GM11168 (cell line): ENCODE results near the gene CYB561D2.

Experiments
- in situ Hi-C: fragments of 300-500 bp; cut with MboI; formaldehyde crosslinking; loops from one replicate; pipeline ENCODE4 v1.12.0; 2022; ENCODE audit warnings: low sequenced_read_pairs; ENCODE audit not compliant: unreplicated experiment

The CYB561D2 gene

DNA sequence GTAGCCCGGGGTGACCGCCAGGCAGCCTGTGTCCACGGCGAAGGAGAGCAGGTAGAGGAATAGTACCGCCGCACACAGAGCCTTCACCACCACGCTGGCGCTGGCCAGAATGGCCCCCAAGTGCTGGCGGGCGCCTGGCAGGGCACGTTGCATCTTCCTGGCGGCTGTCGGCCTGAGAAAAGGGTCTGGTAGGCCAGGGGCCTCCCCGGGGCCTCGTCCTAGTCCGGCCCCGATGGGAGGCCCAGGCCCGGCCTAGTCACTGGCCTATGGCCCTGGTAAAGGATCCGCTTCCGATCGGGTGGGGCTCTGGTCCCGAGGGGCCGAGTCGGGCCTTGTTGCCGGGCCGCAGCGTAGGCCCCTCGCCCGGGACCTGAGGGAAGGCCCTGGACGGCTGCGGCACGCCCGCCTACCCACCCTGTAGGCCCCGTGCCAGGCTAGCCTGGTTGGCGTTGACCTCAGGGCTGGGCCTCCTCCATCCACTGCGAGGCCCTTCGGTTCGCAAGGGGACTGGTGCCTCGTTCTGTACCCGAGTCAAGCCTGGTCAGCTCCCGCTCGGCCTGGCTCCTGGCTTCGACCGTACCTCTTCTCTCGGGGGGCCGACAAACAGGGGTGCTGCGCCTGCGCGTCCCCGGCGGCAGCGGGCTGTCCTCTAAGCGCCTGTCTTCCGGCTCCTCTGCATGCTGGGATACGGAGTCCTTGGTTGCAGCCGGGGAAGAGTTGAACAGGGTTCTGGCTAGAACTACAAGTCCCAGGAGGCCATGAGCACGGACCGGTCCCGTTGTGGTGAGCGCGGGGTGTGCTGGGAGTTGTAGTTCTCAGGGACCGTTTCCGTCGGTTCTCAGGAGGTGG is 8.5 kb downstream of the CYB561D2 start, which contains the start of gene TMEM115:
TSS of gene TMEM115 (minus strand) at position 611 of the 849 bp plus-strand sequence. CDS start at position 153, 458 bp downstream.
- in situ Hi-C loops, result no loop called here

- in situ Hi-C loops, result no loop called here
These were observed 9.1 kb downstream of the CYB561D2 start for GRCh38 chr3:50359760-50360110.

DNA sequence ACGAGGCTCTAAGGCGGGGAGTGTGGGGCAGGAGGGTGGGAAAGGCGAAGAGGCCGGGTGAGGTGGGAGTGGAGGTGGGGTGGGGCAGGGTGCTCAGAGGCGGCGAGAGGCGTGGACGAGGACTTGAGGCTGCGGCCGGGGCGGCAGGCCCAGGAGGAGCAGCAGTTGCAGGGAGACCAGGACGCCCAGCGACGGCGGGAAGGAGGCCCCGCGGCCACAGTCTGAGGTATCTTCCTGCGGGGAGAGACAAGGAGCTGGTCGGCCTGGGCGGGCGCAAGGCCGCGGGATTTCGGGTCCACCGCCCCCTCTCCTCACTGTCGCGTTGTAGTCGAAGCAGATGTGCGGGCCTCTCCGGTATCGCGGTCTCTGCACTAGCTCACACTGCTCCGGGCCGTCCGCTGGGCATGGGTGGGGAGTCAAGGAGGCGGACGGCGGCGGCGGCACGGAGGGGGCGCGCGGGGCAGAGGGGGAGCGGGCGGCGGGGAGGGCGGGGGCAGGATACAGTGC is 14.0 kb downstream of the CYB561D2 start:
- in situ Hi-C loops, result no loop called here

DNA sequence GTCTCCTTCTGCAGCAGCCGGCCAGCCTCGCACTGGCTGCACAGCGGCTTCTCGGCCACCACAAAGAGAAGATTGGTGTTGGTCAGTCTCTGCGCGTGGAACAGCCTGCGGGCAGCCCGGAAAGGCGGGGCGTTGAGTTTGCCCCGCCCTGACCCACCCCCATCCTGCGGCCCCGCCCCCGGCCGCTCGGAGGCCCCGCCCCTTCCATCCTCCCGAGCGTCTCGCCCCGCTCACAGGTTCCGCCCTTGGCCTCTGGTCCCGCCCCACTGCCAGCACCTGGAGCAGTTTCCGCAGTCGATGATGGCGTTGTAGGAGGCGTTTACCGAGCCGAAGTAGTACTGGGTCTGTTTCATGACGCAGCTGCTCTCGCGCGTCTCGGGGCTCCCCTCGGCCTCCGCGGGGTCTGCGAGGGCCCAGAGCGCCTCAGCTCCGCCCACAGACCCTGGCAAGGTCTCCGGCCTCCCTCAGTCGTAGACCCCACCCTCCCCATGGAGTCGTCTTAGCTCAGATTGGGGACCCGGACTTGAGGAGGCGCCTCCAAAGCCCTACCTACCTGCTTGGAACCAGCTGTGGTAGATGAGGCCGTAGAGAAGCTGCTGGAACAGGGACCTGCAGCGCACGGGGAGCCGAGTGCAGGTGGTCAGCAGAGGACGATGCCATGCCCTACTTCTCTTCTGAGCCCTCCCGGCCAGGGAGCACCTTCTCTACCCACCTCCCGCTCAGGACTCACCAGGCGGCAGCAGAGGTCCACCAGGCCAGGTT is 14.6 kb downstream of the CYB561D2 start:
- in situ Hi-C loops, result no loop called here

- in situ Hi-C loops, result no loop called here
These were observed 15.2 kb downstream of the CYB561D2 start for GRCh38 chr3:50365842-50366220.

DNA sequence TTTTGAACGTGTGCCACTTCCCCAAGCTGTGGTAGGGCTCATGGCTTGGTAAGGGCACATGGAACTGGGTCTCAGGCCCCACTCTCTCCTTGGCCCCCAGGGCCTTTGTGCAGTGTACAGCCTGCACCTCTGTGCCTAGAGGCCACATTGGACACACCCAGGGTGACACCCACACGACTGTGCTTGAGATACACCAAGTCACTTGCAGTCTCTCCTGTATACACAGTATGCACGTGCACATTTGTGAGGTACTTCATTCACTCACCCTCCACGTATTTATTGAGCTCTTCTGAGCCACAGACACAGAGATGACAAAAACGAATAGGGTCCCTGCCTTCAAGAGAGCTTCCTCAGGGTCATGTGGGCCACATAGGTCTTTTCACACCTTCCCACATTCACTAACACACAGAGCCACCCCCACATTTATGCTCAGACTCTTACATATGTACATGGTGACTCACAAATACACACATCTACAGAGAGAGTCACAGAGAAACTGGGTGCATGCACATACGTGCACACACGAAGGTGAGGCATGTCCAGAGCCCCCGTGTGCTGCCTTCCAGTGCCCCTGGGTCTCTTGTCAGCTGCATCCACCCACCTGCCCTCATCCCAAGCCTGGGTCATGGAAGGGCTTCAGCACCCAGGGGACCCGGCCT is 18.5 kb downstream of the CYB561D2 start:
- in situ Hi-C loops, result no loop called here

DNA sequence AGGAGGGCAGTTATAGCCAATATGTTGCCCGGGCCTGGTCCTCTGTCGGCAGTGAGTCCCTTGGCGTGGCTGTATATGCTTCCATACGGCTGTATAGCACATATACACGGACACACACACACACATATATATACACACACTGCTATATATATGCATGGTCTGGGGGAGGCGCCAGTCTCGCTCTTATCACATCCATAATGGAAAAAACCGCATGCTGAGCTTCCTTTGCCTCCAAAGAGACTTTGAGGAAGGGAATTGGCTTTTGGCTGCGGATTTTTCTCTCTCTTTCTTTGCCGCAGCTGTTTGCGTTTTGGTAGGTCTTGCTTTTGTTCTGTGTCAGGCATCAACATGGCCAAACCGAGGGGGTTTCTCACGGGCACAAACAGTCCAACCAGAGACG is 19.9 kb downstream of the CYB561D2 start:
- in situ Hi-C loops, result no loop called here

- in situ Hi-C loops, result no loop called here
These were observed 20.5 kb downstream of the CYB561D2 start for GRCh38 chr3:50371133-50371685.

DNA sequence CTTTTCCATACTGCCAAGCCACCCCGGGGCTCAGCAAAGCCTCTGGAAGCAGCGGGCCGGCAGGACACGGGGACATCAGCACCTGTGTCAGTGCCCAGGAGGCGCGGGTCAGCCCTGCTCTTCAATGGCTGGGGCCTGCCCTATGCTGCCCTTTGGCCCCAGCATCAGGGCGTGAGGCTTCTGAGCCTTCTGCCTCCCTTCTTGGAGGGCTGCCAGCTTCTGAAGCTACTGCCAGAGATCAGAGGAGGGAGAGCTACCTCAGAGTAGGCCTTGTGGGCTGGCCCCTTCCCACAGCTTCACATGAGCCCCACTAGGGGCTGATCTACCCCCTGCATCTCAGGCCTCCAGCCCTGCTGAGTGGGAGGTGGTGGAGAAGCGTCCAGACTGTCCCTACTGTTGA is 21.7 kb downstream of the CYB561D2 start:
- in situ Hi-C loops, result no loop called here

- in situ Hi-C loops, result no loop called here
These were observed 22.7 kb downstream of the CYB561D2 start for GRCh38 chr3:50373146-50374051.

GRCh38 chr3:50374363-50375257 is 23.9 kb downstream of the CYB561D2 start:
- in situ Hi-C loops, result no loop called here

- in situ Hi-C loops, result no loop called here
These were observed 24.7 kb downstream of the CYB561D2 start for GRCh38 chr3:50375258-50375931.

DNA sequence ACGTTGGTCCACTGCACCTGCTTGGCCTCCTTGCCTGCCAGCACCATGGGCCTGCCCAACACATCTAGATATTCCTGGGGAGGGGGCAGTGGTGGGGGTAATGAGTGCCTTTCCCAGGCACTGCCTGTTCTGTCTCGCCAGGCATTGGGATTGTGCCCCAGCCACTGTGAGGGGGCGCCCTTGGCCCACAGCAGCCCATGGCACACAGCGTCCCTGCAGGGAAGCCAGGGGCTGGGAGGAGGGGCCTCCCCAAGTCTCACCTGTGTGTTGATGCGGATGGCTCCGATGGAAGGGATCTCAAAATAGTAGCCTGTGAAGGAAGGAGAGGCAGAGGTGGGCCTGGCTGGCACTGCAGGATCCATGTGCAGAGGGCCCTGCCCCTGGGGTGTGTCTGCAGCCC is 27.4 kb downstream of the CYB561D2 start:
- in situ Hi-C loops, result no loop called here

DNA sequence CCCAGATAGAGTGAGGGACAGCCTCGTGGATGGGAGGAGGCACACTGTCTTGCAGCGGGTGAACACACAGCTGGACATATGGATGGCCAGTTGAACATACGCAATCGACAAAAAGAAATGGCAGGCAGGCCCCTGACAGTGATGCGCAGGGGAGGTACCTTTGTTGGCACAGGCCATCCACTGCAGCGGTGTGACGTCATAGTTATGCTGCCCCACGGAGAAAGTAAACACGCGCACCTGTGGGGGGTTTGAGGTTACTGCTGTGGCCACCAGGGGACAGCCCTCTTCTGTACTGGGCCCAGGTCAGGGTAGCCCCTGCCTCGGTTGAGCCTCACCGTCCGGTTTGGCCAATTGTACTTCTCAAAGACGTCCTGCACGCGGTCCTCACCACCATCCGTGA is 28.1 kb downstream of the CYB561D2 start:
- in situ Hi-C loops, result no loop called here

DNA sequence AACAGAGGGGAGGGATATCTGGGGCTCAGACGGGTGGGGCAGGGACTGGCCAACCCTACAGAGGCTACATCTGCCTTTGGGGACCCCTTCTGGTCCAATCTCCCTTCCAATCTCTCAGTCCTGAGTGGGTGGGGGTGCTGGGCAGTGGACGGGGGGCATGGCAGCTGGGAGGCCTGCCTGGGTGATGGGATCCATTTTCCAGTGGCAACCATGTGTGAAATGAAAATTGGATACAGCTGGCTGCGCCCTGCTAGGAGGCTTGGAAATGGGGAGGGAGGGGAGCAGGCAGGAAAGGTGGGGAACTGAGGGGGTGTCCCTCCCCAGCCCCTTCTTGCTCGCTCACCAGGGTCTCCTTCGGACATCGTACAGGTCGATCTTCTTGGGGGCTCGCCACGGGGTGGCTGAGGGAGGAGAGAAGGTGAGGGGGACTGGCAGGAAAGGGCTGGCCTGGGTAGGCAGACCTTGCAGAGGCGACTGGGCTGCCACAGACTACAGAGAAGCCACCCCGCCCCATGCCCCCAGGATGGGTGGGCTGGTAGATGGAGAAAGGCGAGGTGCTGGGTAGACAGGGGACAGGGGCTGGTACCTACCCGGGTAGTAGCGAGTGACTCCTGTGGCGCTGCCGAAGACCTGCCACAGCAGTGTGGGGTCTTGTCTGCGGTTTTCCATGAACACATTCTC is 29.9 kb downstream of the CYB561D2 start:
- in situ Hi-C loops, result no loop called here

DNA sequence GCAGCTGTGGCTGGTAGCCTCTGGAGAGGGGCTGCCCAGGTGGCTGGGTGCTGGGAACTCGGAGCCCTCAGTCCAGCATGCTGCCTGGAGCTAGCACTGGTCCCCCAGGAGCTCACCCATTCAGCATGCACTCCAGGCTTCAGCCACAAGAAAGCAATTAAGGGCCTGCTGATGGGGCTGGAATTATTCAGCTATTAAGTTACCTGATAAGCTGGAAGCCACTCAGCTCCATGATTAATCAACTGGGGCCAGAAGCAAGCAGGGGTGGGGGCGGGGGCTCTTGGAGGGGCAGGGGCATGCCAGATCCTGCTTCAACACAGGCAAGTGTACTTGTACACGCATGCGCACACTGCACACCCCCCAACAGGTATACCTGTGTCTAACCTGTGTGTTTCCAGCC is 30.7 kb downstream of the CYB561D2 start:
- in situ Hi-C loops, result no loop called here

- in situ Hi-C loops, result no loop called here
These were observed 32.1 kb downstream of the CYB561D2 start for GRCh38 chr3:50382722-50383121.
